Femur (tissue), 1 donor: ENCODE measurements around the gene TBX10.
"Not testable (repeated sequence)": the region's sequence is repeated elsewhere in the genome, so short reads cannot be mapped to it uniquely, and the experiment has no call there.

Source experiments
- DNase-seq: peaks from one replicate; pipeline ENCODE4 v3.0.0-alpha.2; 2017

Gene TBX10

GRCh38 chr11:67664213-67664585, 24.6 kb upstream of the TBX10 start:
- DNase-seq: no peak

GRCh38 chr11:67663532-67664212, 24.1 kb upstream of the TBX10 start:
- no peak for DNase-seq

GRCh38 chr11:67662835-67663531, 23.4 kb upstream of the TBX10 start:
- no peak for DNase-seq

GRCh38 chr11:67662142-67662834, 22.7 kb upstream of the TBX10 start:
- DNase-seq: no peak

GRCh38 chr11:67660752-67661151, 21.2 kb upstream of the TBX10 start:
- DNase-seq: not testable (repeated sequence)

- DNase-seq: not testable (repeated sequence)
These were observed 20.1 kb upstream of the TBX10 start for GRCh38 chr11:67659651-67660165.

GRCh38 chr11:67657300-67657699, 17.7 kb upstream of the TBX10 start:
- DNase-seq: no peak

- no peak for DNase-seq
These were observed 16.8 kb upstream of the TBX10 start for GRCh38 chr11:67656278-67656922.

- DNase-seq: no peak
These were observed 14.7 kb upstream of the TBX10 start for GRCh38 chr11:67654225-67654624.

- peak; percentile 21 for DNase-seq
These were observed 13.6 kb upstream of the TBX10 start for GRCh38 chr11:67652965-67653845.

GRCh38 chr11:67651976-67652781, 12.6 kb upstream of the TBX10 start:
- no peak for DNase-seq

- DNase-seq: no peak
These were observed 10.3 kb upstream of the TBX10 start for GRCh38 chr11:67649634-67650510.

GRCh38 chr11:67648796-67649613, 9.4 kb upstream of the TBX10 start:
- peak; percentile 55 for DNase-seq

GRCh38 chr11:67648140-67648795, 8.7 kb upstream of the TBX10 start:
- peak; percentile 20 for DNase-seq

- peak; percentile 13 for DNase-seq
These were observed 7.9 kb upstream of the TBX10 start for GRCh38 chr11:67647471-67647870.

GRCh38 chr11:67646535-67647336, 7.2 kb upstream of the TBX10 start:
- peak; percentile 24 for DNase-seq

- DNase-seq: peak; percentile 20
These were observed 6.2 kb upstream of the TBX10 start for GRCh38 chr11:67645521-67646461.
